Hematopoietic multipotent progenitor cell treated with erythropoietin and hydrocortisone succinate and interleukin-3 and kit ligand, for 8 days (in vitro differentiated cells): ENCODE data around the gene SPATS1.
"Not testable (repeated sequence)": the region's sequence is repeated elsewhere in the genome, so short reads cannot be mapped to it uniquely, and the experiment has no call there.

ENCODE experiments used
- DNase-seq: peaks from one replicate; pipeline ENCODE4 v3.0.0-alpha.2; 2015

Gene SPATS1

GRCh38 chr6:44312901-44313788 lies 29.3 kb upstream of the SPATS1 start, which contains the start of gene AARS2:
Gene AARS2 (minus strand): TSS chr6:44313347. CDS start chr6:44313323, 24 bp downstream.
- peak; percentile 91 for DNase-seq

GRCh38 chr6:44314657-44315056 lies 27.8 kb upstream of the SPATS1 start:
- not testable (repeated sequence) for DNase-seq

DNA sequence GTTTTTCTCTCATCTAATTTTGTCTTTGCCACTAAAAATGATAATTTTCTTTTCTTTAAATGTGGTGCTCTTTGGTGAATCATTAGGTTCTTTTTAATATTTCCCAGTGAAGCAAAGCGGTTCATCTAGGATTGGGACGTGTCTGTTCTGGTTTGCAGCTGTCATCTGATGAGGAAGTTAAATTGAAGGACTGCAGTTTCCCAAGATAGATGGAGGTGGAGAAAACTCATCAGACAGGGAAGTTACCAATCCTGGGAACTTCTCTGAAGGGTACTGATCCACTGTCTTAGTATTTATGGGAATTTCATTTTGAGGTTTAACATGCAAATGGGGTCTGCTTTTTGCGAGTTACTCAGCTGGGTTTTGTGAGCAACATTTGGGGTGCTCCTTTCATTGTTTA lies 26.9 kb upstream of the SPATS1 start:
- DNase-seq: no peak

- DNase-seq: no peak
Observed at GRCh38 chr6:44315951-44316350, 26.5 kb upstream of the SPATS1 start.

DNA sequence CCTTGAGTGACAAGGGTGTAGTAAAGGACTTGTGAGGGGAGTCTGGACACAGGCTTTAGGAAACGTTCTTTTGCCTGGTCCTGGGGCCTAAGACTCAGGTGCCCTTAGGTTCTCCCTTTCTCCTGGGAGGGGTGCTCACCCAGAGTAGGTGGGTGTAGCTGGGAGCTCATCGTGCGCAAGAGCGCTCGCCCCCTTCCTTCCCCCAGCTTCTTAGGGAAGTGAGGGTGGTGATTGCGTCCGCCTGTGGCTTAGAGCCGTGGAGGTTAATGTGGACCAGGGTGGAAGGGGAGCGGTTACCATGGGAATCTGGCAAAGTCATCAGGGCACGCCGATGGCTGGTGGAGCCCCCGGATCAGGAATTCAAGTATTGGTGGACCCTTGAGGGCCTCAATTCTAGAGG lies 26.0 kb upstream of the SPATS1 start:
- DNase-seq: no peak

DNA sequence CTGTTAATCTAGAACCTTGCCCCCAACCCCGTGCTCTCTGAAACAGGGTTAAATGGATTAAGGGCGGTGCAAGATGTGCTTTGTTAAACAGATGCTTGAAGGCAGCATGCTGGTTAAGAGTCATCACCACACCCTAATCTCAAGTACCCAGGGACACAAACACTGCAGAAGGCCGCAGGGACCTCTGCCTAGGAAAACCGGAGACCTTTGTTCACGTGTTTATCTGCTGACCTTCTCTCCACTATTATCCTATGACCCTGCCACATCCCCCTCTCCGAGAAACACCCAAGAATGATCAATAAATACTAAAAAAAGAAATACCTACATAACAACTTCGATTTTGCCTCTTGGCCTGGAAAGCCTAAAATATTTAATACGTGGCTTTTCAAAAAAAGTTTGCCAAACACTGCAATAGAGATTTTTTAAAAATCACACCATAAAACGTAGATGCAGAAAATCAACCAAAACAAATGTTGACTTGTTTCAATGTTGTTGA lies 25.3 kb upstream of the SPATS1 start:
- DNase-seq: not testable (repeated sequence)

GRCh38 chr6:44321210-44321609 lies 21.2 kb upstream of the SPATS1 start:
- no peak for DNase-seq

GRCh38 chr6:44327096-44327495 lies 15.4 kb upstream of the SPATS1 start:
- DNase-seq: no peak

GRCh38 chr6:44327760-44328159 lies 14.7 kb upstream of the SPATS1 start:
- no peak for DNase-seq

- DNase-seq: not testable (repeated sequence)
Observed at GRCh38 chr6:44328203-44328602, 14.2 kb upstream of the SPATS1 start.

DNA sequence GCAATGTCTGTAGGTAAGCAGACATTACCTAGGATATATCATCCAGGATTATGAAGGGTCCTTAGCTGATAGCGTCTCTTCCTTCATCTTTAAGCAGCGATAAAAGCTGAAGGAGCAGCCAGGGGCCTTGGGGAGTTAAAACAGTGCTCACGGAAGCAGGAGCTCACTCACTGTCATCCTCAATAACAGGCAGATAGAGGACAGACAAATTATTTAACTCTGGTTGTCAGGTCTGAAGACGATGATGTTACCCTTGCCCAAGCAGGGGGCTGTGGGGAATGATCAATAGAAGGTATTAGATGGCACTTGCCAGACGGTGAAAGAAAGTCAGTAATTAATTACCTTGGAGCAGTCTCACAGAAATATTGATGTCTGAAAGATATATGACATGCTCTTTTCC lies 12.6 kb upstream of the SPATS1 start:
- no peak for DNase-seq

DNA sequence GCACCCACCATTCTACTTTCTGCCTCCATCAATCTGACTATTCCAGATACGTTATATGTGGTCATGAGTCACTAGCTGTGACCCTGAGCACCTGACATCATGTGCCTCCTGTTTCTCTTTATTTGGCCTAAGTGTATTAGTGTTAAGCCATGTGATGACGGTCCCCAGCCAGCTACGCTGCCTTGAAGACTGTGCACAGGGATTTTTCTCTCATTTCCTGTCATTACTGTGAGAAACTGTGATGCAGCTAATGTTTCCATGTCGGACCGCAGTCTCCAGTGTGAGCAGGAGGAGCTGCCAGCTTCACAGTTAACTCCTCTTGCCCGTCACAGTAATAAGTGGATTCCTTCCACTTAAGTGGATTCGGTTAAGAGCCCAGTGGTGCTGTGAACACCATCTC lies 9.9 kb upstream of the SPATS1 start:
- no peak for DNase-seq

DNA sequence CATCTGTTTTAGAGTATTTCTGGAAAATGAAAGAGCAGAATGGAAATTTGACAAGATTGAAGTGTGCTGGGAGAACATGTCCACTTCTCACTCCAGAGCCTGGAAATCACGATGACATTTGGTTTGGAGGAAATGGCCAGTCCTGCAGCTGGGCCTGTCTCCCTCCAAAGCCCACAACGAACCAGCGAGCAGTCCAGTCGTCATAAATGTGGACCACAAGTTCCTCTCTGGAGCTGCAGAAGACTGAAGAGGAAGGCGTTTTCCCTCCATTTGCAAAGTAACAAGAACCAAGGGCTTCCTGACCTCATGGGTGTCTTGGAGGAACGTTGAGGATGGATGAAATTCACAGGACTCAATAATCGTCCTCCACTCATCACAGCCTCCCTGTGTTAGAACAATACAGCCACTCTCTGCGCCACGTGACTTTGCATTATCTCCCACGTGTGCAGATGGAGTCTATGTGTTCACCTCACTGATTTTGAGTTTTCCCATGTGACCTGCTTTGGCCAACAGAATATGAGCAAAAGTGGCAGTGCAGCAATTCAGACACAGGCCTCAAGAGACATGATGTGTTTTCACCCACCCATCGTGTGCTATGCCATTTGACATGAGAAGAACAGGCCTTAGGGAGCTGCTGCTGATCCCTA lies 9.1 kb upstream of the SPATS1 start:
- no peak for DNase-seq

DNA sequence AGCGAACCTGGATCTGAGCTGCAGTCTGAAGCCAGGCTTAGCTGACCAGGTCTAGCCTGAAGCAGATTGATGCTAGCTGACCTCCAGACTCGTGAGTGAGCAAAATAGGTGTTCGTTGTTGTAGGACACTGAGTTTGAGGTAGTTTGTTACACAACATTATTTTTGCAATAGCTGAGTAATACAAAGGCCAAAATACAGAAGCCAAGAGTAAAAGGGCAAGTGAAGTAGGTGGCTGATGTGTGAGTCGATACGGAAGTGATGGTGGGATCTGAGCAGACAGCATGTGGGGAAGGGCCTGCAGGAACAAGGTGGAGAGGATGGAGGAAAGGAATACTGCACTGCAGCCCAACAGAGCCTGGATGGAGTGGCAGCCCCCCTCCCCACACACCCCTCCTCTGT lies 8.5 kb upstream of the SPATS1 start:
- no peak for DNase-seq

GRCh38 chr6:44335631-44336030 lies 6.8 kb upstream of the SPATS1 start:
- no peak for DNase-seq

- peak; percentile 79 for DNase-seq
Observed at GRCh38 chr6:44338228-44339122, 4.0 kb upstream of the SPATS1 start.

DNA sequence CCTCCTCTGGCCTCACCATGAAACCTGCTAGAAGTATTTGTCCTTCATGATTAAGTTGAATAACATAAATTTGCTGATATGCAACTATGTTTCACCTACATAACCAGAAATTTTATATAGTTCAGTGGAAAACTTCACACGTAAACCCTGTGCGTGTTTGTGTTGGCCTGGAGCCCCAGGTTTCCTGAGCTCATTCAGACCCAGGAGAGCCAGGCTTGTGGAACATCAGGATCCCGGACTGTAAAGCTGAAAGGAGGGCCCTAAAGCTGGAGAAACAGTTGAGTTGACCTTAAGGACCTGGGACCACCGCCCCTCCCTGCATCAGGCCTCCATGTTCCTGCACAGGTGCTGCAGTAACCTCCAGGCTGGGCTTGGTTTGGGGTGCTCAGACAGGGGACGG lies 3.1 kb upstream of the SPATS1 start:
- no peak for DNase-seq

GRCh38 chr6:44339763-44340625 lies 2.5 kb upstream of the SPATS1 start:
- no peak for DNase-seq

- DNase-seq: no peak
Observed at GRCh38 chr6:44341095-44341890, 1.2 kb upstream of the SPATS1 start.

DNA sequence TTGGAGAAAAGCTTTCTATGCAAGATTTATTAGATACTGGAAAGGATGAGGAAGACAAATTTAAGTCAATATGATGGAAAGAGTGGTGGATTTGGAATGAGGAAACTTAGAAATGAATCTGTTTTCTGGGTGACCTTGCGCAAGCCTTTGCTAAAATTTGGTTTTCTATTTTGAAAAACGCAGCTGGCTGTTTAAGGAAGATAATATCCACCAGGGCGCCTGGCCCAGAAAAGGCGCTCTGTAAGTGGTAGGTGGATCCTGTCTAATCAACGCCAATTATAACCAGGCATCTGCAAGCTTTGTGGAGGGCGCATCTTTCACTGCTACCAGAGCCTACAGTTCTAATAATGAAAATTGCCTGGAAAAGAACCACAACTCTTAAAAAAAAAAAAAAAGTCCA lies 398 bp upstream of the SPATS1 start:
- peak; percentile 58 for DNase-seq

DNA sequence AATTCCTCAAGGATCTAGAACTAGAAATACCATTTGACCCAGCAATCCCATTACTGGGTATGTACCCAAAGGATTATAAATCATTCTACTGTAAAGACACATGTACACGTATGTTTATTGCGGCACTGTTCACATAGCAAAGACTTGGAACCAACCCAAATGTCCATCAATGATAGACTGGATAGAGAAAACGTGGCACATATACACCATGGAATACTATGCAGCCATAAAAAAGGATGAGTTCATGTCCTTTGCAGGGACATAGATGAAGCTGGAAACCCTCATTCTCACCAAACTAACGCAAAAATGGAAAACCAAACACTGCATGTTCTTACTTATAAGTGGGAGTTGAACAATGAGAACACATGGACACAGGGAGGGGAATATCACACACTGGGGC lies 4.4 kb downstream of the SPATS1 start:
- DNase-seq: not testable (repeated sequence)
